ENCODE results near the gene CEACAM1. TPM values are rescaled to one million over a fixed set of nuclear protein-coding genes. Genes with fewer than 3 reads are reported as not detected.
"Not testable (repeated sequence)": the region's sequence is repeated elsewhere in the genome, so short reads cannot be mapped to it uniquely, and the experiment has no call there.

The CEACAM1 gene
- not detected for total RNA-seq

- DNase-seq = no peak
Observed at GRCh38 chr19:42528354-42529247, at the start of gene CEACAM1. Gene CEACAM1 (minus strand): TSS chr19:42528481. CDS start chr19:42528374, 107 bp downstream.

- DNase-seq = no peak
Observed at GRCh38 chr19:42577016-42577415, 48.7 kb upstream of the CEACAM1 start.

GRCh38 chr19:42576241-42576640 is 48.0 kb upstream of the CEACAM1 start:
- no peak for DNase-seq

GRCh38 chr19:42573642-42574041 is 45.4 kb upstream of the CEACAM1 start:
- no peak for DNase-seq

GRCh38 chr19:42571116-42571515 is 42.8 kb upstream of the CEACAM1 start:
- no peak for DNase-seq

GRCh38 chr19:42569193-42569592 is 40.9 kb upstream of the CEACAM1 start:
- DNase-seq = no peak

GRCh38 chr19:42568006-42568405 is 39.7 kb upstream of the CEACAM1 start:
- DNase-seq = no peak

- DNase-seq = no peak
Observed at GRCh38 chr19:42567567-42567966, 39.3 kb upstream of the CEACAM1 start.

- DNase-seq = peak; percentile 22
Observed at GRCh38 chr19:42563352-42564210, 35.3 kb upstream of the CEACAM1 start.

- DNase-seq = no peak
Observed at GRCh38 chr19:42561512-42561911, 33.2 kb upstream of the CEACAM1 start.

GRCh38 chr19:42560731-42561130 is 32.5 kb upstream of the CEACAM1 start:
- DNase-seq = no peak

- DNase-seq = no peak
Observed at GRCh38 chr19:42558450-42559150, 30.3 kb upstream of the CEACAM1 start.

- not testable (repeated sequence) for DNase-seq
Observed at GRCh38 chr19:42557386-42557871, 29.1 kb upstream of the CEACAM1 start.

- DNase-seq = no peak
Observed at GRCh38 chr19:42555801-42556200, 27.5 kb upstream of the CEACAM1 start.

- DNase-seq = no peak
Observed at GRCh38 chr19:42555317-42555716, 27.0 kb upstream of the CEACAM1 start.

- no peak for DNase-seq
Observed at GRCh38 chr19:42554046-42554575, 25.8 kb upstream of the CEACAM1 start.

GRCh38 chr19:42553292-42554045 is 25.2 kb upstream of the CEACAM1 start:
- DNase-seq = no peak

GRCh38 chr19:42552086-42553065 is 24.1 kb upstream of the CEACAM1 start:
- no peak for DNase-seq

GRCh38 chr19:42550521-42550920 is 22.2 kb upstream of the CEACAM1 start:
- DNase-seq = not testable (repeated sequence)

GRCh38 chr19:42549067-42549466 is 20.8 kb upstream of the CEACAM1 start:
- not testable (repeated sequence) for DNase-seq
